ENCODE results near the gene CD177.

- no peak for TF ChIP-seq CTCF (conservative IDR thresholded peaks at IDR 0.05; ENCODE audit: low read depth, low read length)
- TF ChIP-seq EZH2 (IDR thresholded peaks at IDR 0.05; ENCODE audit: borderline replicate concordance, low read depth, low read length, poor library complexity, severe bottlenecking), result no peak
Measured at GRCh38 chr19:43380771-43381386, 27.4 kb downstream of the CD177 start.
